ENCODE measurements around the gene SGIP1. TPM values are rescaled to one million over a fixed set of nuclear protein-coding genes. Genes with fewer than 3 reads are reported as not detected.

The SGIP1 gene
- total RNA-seq, 1 donor from 2014 or later, result 32.8 TPM

DNA sequence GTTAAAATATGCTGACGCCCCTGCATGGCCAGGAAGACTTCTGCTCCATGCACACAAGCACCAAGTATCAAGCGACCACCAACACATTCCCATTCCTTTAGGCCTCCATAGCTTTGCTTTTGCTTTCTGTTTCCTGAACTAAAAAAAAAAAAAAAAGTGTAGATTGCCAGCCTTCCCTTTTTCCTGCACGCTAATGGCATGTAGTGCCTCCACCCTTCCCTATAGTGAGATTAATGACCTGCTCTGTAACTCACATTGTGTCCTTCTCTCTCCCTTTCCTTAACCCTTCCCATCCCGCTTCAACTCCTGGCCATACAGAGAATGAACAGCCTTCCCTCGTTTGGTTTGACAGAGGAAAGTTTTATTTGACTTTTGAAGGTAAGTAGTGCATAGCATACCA is 161.2 kb downstream of the SGIP1 start:
- Mint-ChIP-seq H3K4me3 (ENCODE audit: unreplicated experiment) (no peak overlapping the region), H3K9me3 (ENCODE audit: unreplicated experiment) (no peaks in the 10 kb centered on the region), H3K4me1 (ENCODE audit: unreplicated experiment) (peaks cover 20% of the 10 kb centered on the region), H3K36me3 (ENCODE audit: low read depth, unreplicated experiment) (no peaks in the 10 kb centered on the region), H3K27me3 (ENCODE audit: unreplicated experiment) (peaks cover 4% of the 10 kb centered on the region), H3K27ac (ENCODE audit: unreplicated experiment) (peak overlapping the region; percentile 39)
- no peak for DNase-seq (ENCODE audit: low spot score)
- TF ChIP-seq, protein P1, sequence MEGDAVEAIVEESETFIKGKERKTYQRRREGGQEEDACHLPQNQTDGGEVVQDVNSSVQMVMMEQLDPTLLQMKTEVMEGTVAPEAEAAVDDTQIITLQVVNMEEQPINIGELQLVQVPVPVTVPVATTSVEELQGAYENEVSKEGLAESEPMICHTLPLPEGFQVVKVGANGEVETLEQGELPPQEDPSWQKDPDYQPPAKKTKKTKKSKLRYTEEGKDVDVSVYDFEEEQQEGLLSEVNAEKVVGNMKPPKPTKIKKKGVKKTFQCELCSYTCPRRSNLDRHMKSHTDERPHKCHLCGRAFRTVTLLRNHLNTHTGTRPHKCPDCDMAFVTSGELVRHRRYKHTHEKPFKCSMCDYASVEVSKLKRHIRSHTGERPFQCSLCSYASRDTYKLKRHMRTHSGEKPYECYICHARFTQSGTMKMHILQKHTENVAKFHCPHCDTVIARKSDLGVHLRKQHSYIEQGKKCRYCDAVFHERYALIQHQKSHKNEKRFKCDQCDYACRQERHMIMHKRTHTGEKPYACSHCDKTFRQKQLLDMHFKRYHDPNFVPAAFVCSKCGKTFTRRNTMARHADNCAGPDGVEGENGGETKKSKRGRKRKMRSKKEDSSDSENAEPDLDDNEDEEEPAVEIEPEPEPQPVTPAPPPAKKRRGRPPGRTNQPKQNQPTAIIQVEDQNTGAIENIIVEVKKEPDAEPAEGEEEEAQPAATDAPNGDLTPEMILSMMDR (IDR thresholded peaks at IDR 0.05; ENCODE audit: unreplicated experiment), result no peak

DNA sequence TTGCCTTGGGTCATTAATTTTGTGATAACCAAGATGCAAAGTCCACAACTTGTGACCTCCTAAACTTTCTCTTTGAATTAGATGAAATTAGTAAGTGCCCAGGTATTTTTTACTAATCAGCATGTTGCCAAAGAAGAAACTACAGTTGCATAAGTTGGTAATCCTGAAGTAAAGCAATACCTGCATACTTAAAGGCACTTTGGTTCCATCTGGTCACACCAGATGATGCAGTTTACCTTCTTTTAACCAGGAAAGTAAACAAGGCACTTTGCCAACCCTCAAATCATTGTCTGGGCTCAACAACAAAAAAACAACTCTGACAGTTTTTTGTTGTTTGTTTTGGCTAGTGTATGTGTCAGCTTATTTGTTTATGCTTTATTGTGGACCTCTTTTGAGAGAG is 162.8 kb downstream of the SGIP1 start:
- no peak for DNase-seq (ENCODE audit: low spot score)
- Mint-ChIP-seq H3K36me3 (ENCODE audit: low read depth, unreplicated experiment) (no peaks in the 10 kb centered on the region), H3K27ac (ENCODE audit: unreplicated experiment) (no peak overlapping the region), H3K4me3 (ENCODE audit: unreplicated experiment) (no peak overlapping the region), H3K27me3 (ENCODE audit: unreplicated experiment) (peaks cover 3% of the 10 kb centered on the region), H3K9me3 (ENCODE audit: unreplicated experiment) (no peaks in the 10 kb centered on the region), H3K4me1 (ENCODE audit: unreplicated experiment) (peaks cover 13% of the 10 kb centered on the region)
- TF ChIP-seq, protein P1 (IDR thresholded peaks at IDR 0.05; ENCODE audit: unreplicated experiment), result no peak

DNA sequence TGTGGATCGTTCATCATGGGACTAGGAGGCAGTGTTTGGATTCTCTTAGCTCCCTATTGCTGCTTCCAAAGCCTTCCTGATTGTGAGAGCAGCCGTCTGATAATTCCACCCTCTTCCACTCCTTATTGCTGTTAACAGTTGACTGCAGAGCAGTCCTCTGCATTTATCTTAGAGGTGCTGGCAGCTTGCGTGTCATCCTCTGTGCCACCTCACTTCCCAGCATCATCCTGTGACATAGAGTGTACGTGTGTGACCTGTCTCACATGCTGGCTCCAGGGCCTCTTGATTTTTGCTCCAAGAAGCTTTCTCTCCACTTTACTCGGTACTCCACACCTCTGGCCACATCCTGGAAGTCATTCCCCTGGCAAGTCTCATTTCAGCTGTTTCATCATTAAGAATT is 165.3 kb downstream of the SGIP1 start:
- Mint-ChIP-seq H3K36me3 (ENCODE audit: low read depth, unreplicated experiment) (no peaks in the 10 kb centered on the region), H3K27ac (ENCODE audit: unreplicated experiment) (no peak overlapping the region), H3K4me1 (ENCODE audit: unreplicated experiment) (peaks cover 14% of the 10 kb centered on the region), H3K4me3 (ENCODE audit: unreplicated experiment) (no peak overlapping the region), H3K27me3 (ENCODE audit: unreplicated experiment) (peaks cover 3% of the 10 kb centered on the region), H3K9me3 (ENCODE audit: unreplicated experiment) (no peaks in the 10 kb centered on the region)
- no peak for DNase-seq (ENCODE audit: low spot score)
- TF ChIP-seq, protein P1 (IDR thresholded peaks at IDR 0.05; ENCODE audit: unreplicated experiment), result no peak

DNA sequence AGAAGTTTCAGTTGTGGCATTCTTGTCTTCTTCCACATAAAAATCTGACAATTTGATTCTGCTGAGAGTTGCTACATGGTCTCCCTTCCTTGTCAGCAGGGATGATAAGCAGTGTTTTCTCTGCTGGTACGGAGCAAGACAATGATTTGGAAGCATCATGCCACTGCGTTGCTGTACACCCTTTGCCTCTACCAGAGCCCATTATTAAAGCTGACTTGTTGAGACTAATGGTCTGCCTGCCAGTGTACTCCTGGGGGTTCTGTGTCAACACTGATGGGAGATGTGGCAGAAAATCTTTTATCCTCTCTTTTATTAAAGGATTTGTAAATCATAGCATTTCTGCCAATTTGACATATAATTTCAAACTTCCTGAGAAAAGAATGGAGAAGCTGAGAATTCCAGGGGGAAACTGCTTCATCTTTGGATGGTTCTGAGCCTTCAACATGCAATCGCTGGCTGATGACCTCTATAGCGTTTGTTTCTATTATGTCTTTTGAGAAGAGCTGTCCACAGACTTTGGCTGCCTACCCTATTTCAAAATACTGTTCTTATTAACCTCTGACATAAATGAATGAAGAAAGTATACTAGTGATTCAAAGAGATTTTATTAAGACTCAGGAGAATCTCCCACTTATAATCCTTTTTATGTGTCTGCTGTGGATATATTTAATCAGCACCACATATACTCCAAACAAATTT is 170.4 kb downstream of the SGIP1 start:
- Mint-ChIP-seq H3K4me1 (ENCODE audit: unreplicated experiment) (peaks cover 5% of the 10 kb centered on the region), H3K4me3 (ENCODE audit: unreplicated experiment) (no peak overlapping the region), H3K27me3 (ENCODE audit: unreplicated experiment) (no peaks in the 10 kb centered on the region), H3K36me3 (ENCODE audit: low read depth, unreplicated experiment) (no peaks in the 10 kb centered on the region), H3K9me3 (ENCODE audit: unreplicated experiment) (no peaks in the 10 kb centered on the region), H3K27ac (ENCODE audit: unreplicated experiment) (no peak overlapping the region)
- no peak for DNase-seq (ENCODE audit: low spot score)
- TF ChIP-seq, protein P1 (IDR thresholded peaks at IDR 0.05; ENCODE audit: unreplicated experiment), result no peak

DNA sequence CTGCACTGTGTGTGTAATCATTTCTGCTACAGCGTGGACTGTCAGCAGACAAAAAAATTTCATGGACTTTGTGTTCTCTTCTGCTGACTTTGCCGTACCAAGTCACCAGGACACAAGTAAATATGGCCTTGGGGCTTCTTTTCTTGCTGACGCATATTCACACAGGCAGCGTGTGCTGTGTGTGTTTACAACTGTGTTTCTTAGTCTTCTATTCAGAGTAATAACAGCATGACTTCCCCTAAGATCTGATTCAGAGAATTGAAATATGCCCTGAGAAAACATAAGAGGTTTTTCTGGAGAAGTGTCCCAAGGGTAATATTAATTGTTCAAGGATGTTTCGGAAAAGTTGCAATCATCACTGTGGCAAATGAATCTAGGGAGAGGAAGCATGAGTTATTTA is 171.2 kb downstream of the SGIP1 start:
- Mint-ChIP-seq H3K4me3 (ENCODE audit: unreplicated experiment) (no peak overlapping the region), H3K9me3 (ENCODE audit: unreplicated experiment) (no peaks in the 10 kb centered on the region), H3K27me3 (ENCODE audit: unreplicated experiment) (no peaks in the 10 kb centered on the region), H3K36me3 (ENCODE audit: low read depth, unreplicated experiment) (no peaks in the 10 kb centered on the region), H3K4me1 (ENCODE audit: unreplicated experiment) (peaks cover 5% of the 10 kb centered on the region), H3K27ac (ENCODE audit: unreplicated experiment) (no peak overlapping the region)
- DNase-seq (ENCODE audit: low spot score), result no peak
- TF ChIP-seq, protein P1 (IDR thresholded peaks at IDR 0.05; ENCODE audit: unreplicated experiment), result no peak

Data from endothelial cell (in vitro differentiated cells).